Spinal cord (tissue), 10 donors: ENCODE results near the gene SLC29A4. TPM values are rescaled to one million over a fixed set of nuclear protein-coding genes. Genes with fewer than 3 reads are reported as not detected.

Experiments
- DNase-seq, 6 donors: peaks; one replicate each; pipeline versions ENCODE4 v3.0.0 to v3.0.0-alpha.2; 2013 to 2015; ENCODE audit warnings: low spot score in 6 of 6, low read depth in 4 of 6
- H3K27ac ChIP-seq: one replicate; pipeline ENCODE4 v1.5.1; 2013; ENCODE audit warnings: low read depth, low read length, control low read depth
- H3K27me3 ChIP-seq: one replicate; pipeline ENCODE4 v1.6.1; 2013; ENCODE audit warnings: low read length; ENCODE audit not compliant: control insufficient read depth, insufficient read depth
- H3K36me3 ChIP-seq: one replicate; pipeline ENCODE4 v1.6.1; 2013; ENCODE audit warnings: low read length; ENCODE audit not compliant: control insufficient read depth, insufficient read depth
- H3K4me1 ChIP-seq: one replicate; pipeline ENCODE4 v1.6.1; 2013; ENCODE audit warnings: low read length; ENCODE audit not compliant: control insufficient read depth, insufficient read depth
- H3K4me3 ChIP-seq: one replicate; pipeline ENCODE4 v1.5.1; 2013; ENCODE audit warnings: low read depth, low read length, control low read depth
- H3K9me3 ChIP-seq: one replicate; pipeline ENCODE4 v1.6.1; 2013; ENCODE audit warnings: low read length; ENCODE audit not compliant: control insufficient read depth, insufficient read depth
- WGBS: methylation state at CpG from one replicate; pipeline ENCODE4 v1.1.5; 2013; ENCODE audit warnings: missing lambda C conversion rate; ENCODE audit not compliant: insufficient coverage; 5-methylcytosine and 5-hydroxymethylcytosine counted together
- polyA plus RNA-seq, 2 donors: library from polyadenylated mRNA; unstranded; fragments of 120-200 nt; gene quantifications; one replicate each; pipeline ENCODE4 v1.2.1, GENCODE V29; 2013; ENCODE audit not compliant: insufficient read length in 2 of 2
- total RNA-seq, 2 donors: library from RNA; depleted of rRNA in 1 of 2; stranded (reverse); fragments of 120-200 nt in 1 of 2; fragments of >200 nt in 1 of 2; gene quantifications; one replicate each; pipeline versions ENCODE4 v1.2.3 to v1.2.4, GENCODE V29; 2013 to 2014
- donor health status: healthy.

Gene SLC29A4
- total and polyA plus RNA-seq, 4 donors: 7.7 to 59.8 (median 33.6) TPM

- DNase-seq: no peak
- Histone ChIP-seq H3K4me1 (no peaks in the 10 kb centered on the region), H3K27ac (no peak overlapping the region), H3K4me3 (no peak overlapping the region), H3K36me3 (peaks cover 83% of the 10 kb centered on the region), H3K9me3 (no peaks in the 10 kb centered on the region), H3K27me3 (no peaks in the 10 kb centered on the region)
- WGBS: 84% methylated on average over 4 of the region's 11 CpGs
These were observed 54.3 kb downstream of the SLC29A4 start for GRCh38 chr7:5337047-5337446.

DNA sequence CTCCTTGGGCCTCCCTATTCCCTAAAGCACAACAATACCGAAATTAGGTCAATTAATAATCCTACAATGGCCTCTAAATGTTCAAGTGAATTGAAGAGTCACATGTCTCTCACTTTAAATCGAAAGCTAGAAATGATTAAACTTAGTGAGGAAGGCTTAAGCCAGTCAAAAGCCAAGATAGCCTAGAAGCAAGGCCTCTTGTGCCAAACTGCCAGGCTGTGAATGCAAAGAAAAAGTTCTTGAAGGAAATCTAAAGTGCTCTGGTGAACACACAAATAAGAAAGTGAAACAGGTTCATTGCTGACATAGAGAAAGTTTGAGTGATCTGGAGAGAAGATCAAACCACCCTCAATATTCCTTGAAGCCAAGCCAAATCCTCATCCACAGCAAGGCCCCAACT, 57.2 kb downstream of the SLC29A4 start:
- no peak for DNase-seq
- Histone ChIP-seq H3K9me3 (peaks cover 7% of the 10 kb centered on the region), H3K4me3 (no peak overlapping the region), H3K4me1 (no peaks in the 10 kb centered on the region), H3K27me3 (no peaks in the 10 kb centered on the region), H3K27ac (no peak overlapping the region), H3K36me3 (peaks cover 80% of the 10 kb centered on the region)
- no CpG with 5 or more reads among the region's 2 CpGs for WGBS

DNA sequence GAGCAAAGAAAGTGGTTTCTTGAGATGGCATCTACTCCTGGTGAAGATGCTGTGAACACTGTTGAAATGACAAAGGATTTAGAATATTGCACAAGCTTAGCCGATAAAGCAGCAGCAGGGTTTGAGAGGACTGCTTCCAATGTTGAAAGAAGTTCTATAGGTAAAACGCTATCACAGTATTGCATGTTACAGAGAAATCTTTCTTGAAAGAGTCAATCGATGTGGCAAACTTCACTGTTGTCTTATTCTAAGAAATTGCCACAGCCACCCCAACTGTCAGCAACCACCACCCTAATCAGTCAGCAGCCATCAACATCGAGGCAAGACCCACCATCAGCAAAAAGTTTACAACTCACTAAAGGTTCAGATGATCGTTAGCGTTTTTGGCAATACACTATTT, 59.9 kb downstream of the SLC29A4 start:
- Histone ChIP-seq H3K9me3 (peaks cover 7% of the 10 kb centered on the region), H3K27me3 (no peaks in the 10 kb centered on the region), H3K36me3 (peaks cover 88% of the 10 kb centered on the region), H3K4me1 (no peaks in the 10 kb centered on the region), H3K4me3 (no peak overlapping the region), H3K27ac (no peak overlapping the region)
- no peak for DNase-seq
- WGBS: 100% methylated on average over 2 of the region's 6 CpGs

DNA sequence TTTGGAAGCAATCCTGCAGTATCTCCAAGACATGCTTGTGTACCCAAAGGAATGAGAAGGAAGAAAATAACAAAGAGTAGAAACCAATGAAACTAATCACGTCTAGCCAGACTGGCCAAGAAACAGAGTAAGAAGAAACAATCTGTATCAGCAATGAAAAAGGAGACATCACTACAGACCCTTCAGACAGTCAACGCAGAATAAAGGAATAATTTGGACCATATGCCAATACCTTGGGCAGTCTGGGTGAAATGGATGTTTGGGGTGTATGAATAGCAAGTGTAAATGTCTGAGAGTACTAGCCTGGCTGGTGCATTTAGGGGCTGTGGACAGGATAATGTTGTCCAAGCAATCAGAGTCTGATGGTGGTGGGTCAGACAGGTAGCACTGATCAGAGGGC, 61.1 kb downstream of the SLC29A4 start:
- DNase-seq: peak in 1 of 6 donors; percentile 51

DNA sequence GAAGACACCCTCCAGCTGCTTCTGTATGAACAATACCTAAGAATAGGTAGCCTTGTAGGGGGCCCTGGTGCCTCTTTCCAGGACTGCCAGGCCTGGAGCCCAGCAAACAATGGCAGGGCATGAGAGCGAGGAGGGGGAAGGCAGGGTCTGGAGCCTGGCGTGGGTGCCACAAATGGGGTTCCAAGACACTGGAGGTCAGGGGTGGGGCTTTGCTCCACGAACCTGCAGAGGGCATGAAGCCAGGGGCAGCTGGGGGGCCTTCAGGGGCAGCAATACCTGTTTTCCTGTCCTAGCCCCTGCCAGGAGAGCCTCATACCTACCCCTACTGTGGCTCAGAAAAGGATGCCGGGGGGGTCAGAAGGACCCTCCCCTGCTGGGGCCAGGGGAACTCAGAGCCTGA, 61.6 kb downstream of the SLC29A4 start:
- H3K4me1 ChIP-seq: no peaks in the 10 kb centered on the region
- peaks cover 91% of the 10 kb centered on the region for H3K36me3 ChIP-seq
- H3K9me3 ChIP-seq: peaks cover 7% of the 10 kb centered on the region
- H3K4me3 ChIP-seq: no peak overlapping the region
- WGBS: 89% methylated on average over 4 of the region's 4 CpGs
- H3K27me3 ChIP-seq: no peaks in the 10 kb centered on the region
- no peak for DNase-seq
- no peak overlapping the region for H3K27ac ChIP-seq

More for the DNA sequence above, 61.1 kb downstream of the SLC29A4 start:
- Histone ChIP-seq H3K36me3 (peaks cover 91% of the 10 kb centered on the region), H3K4me1 (no peaks in the 10 kb centered on the region), H3K9me3 (peaks cover 7% of the 10 kb centered on the region), H3K27me3 (no peaks in the 10 kb centered on the region), H3K27ac (no peak overlapping the region), H3K4me3 (no peak overlapping the region)
- no CpG with 5 or more reads among the region's 2 CpGs for WGBS

DNA sequence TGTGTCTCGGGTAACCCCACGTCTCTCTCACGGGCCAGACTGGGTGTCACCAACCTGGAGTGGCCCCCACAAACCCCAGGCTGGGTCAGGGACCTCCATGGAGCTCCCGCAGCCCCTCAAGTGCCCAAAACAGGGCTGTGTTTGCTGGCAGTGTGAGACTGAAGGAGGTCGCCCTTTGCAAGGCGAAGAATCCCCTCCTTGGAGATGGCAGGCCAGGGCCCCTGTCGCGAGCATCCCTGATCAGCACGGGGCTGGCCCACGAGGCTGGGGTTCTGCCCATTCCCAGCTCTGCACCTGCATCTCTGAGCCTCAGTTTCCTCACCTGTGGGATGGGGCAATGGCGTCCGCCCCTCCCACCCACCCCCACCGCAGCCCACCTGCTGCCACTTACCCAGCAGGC, 62.4 kb downstream of the SLC29A4 start:
- 98% methylated on average over 8 of the region's 13 CpGs for WGBS
- H3K27ac ChIP-seq: no peak overlapping the region

GRCh38 chr7:5345671-5346070, 62.9 kb downstream of the SLC29A4 start:
- WGBS: 99% methylated on average over 18 of the region's 21 CpGs
- H3K4me1 ChIP-seq: peaks cover 13% of the 10 kb centered on the region
- no peak for DNase-seq
- H3K27me3 ChIP-seq: no peaks in the 10 kb centered on the region
- H3K27ac ChIP-seq: no peak overlapping the region
- H3K9me3 ChIP-seq: peaks cover 7% of the 10 kb centered on the region
- peaks cover 93% of the 10 kb centered on the region for H3K36me3 ChIP-seq
- H3K4me3 ChIP-seq: no peak overlapping the region

More for the DNA sequence above, 62.4 kb downstream of the SLC29A4 start:
- Histone ChIP-seq H3K9me3 (peaks cover 7% of the 10 kb centered on the region), H3K36me3 (peaks cover 92% of the 10 kb centered on the region), H3K4me3 (no peak overlapping the region), H3K4me1 (peaks cover 8% of the 10 kb centered on the region), H3K27me3 (no peaks in the 10 kb centered on the region)
- no peak for DNase-seq

GRCh38 chr7:5348134-5349004, 65.6 kb downstream of the SLC29A4 start:
- DNase-seq: no peak
- WGBS: 86% methylated on average over 19 of the region's 21 CpGs
- peaks cover 7% of the 10 kb centered on the region for H3K9me3 ChIP-seq
- H3K27me3 ChIP-seq: no peaks in the 10 kb centered on the region
- H3K4me1 ChIP-seq: peaks cover 19% of the 10 kb centered on the region
- peaks cover 95% of the 10 kb centered on the region for H3K36me3 ChIP-seq
- H3K4me3 ChIP-seq: no peak overlapping the region
- H3K27ac ChIP-seq: no peak overlapping the region

- Histone ChIP-seq H3K4me1 (peaks cover 19% of the 10 kb centered on the region), H3K4me3 (no peak overlapping the region), H3K27me3 (no peaks in the 10 kb centered on the region), H3K36me3 (peaks cover 97% of the 10 kb centered on the region), H3K27ac (no peak overlapping the region), H3K9me3 (peaks cover 6% of the 10 kb centered on the region)
- no peak for DNase-seq
- 81% methylated on average over 10 of the region's 17 CpGs for WGBS
These were observed 66.2 kb downstream of the SLC29A4 start for GRCh38 chr7:5349005-5349380.
